HepG2 (cell line): ENCODE measurements around the gene TEX55. TPM values are rescaled to one million over a fixed set of nuclear protein-coding genes. Genes with fewer than 3 reads are reported as not detected.

Source experiments
- BRF2 ChIP-seq: sonication (generic); formaldehyde crosslinking; IDR thresholded peaks from 2 replicates; pipeline ENCODE4 v1.8.1; 2022; ENCODE audit warnings: mild to moderate bottlenecking, missing genetic modification reagents
- PAWR ChIP-seq: sonication (generic); formaldehyde crosslinking; IDR thresholded peaks from 2 replicates; pipeline ENCODE4 v1.4.0; 2020; ENCODE audit warnings: missing genetic modification reagents, mild to moderate bottlenecking, borderline replicate concordance
- PRDM4 ChIP-seq: sonication (generic); formaldehyde crosslinking; IDR thresholded peaks from 2 replicates; pipeline ENCODE4 v1.9.0; 2021; ENCODE audit warnings: missing genetic modification reagents, borderline replicate concordance
- RELA ChIP-seq: sonication (generic); formaldehyde crosslinking; IDR thresholded peaks from 2 replicates; pipeline ENCODE4 v1.4.0; 2020; ENCODE audit warnings: missing genetic modification reagents
- TBL1XR1 ChIP-seq: fragments of 150-350 bp; IDR thresholded peaks from 2 replicates; pipeline ENCODE4 v1.6.1; 2014; ENCODE audit warnings: borderline replicate concordance, low read length; ENCODE audit not compliant: partially characterized antibody
- ZBTB34 ChIP-seq: sonication (generic); formaldehyde crosslinking; IDR thresholded peaks from 2 replicates; pipeline ENCODE4 v1.8.0; 2022; ENCODE audit warnings: mild to moderate bottlenecking, missing genetic modification reagents
- ZC3H4 ChIP-seq: sonication (generic); formaldehyde crosslinking; IDR thresholded peaks from 2 replicates; pipeline ENCODE4 v1.4.0; 2020; ENCODE audit warnings: missing genetic modification reagents, borderline replicate concordance
- ZKSCAN1 ChIP-seq: fragments of 150-350 bp; IDR thresholded peaks from 2 replicates; pipeline ENCODE4 v1.6.1; 2014; ENCODE audit warnings: low read length
- ZNF12 ChIP-seq: sonication (generic); formaldehyde crosslinking; IDR thresholded peaks from 2 replicates; pipeline ENCODE4 v1.5.0; 2020; ENCODE audit warnings: missing genetic modification reagents
- polyA plus RNA-seq, 8 experiments: library from polyadenylated mRNA; depleted of rRNA in 3 of 8; stranded (reverse) in 7 of 8; unstranded in 1 of 8; fragments of >200 nt; fragmentation: Illumina TruSeq in 4 of 8; extraction: Trizol in 4 of 8; gene quantifications; 2 replicates each; pipeline versions ENCODE4 v1.2.1 to v1.2.3, GENCODE V29; 2011 to 2016; ENCODE audit warnings: low read depth in 4 of 8, missing spikeins in 1 of 8, mixed read lengths in 1 of 8; ENCODE audit not compliant: insufficient read depth in 1 of 8
- total RNA-seq, 5 experiments: library from RNA; depleted of rRNA; stranded (reverse); fragments of >200 nt; fragmentation: Illumina TruSeq; extraction: Trizol; gene quantifications; 2 replicates each; pipeline ENCODE4 v1.2.3, GENCODE V29; 2016; ENCODE audit warnings: low read depth in 1 of 5

Gene TEX55
- total and polyA plus RNA-seq, 2 of the 13 experiments (the other 11 are each of a cell fraction or from before 2014, with no cell fraction given) = not detected

- TF ChIP-seq ZBTB34 (CRISPR knock-in tag) (no peak), ZNF12 (CRISPR knock-in tag) (no peak), RELA (CRISPR knock-in tag) (no peak), ZC3H4 (CRISPR knock-in tag) (no peak), PAWR (CRISPR knock-in tag) (no peak), BRF2 (no peak), PRDM4 (no peak), TBL1XR1 (no peak), ZKSCAN1 (no peak)
- TF ChIP-seq, all 625 proteins: peak for 0
These were observed 5.5 kb upstream of the TEX55 start (continued) for GRCh38 chr3:119140466-119140865.
